Measurements from ENCODE around the gene XKR8. TPM values are rescaled to one million over a fixed set of nuclear protein-coding genes. Genes with fewer than 3 reads are reported as not detected.

The XKR8 gene
- total and polyA plus RNA-seq, 2 of the 4 experiments (the other 2 are of a cell fraction): 1.1 to 10.7 TPM

GRCh38 chr1:27979151-27979858 lies 19.5 kb downstream of the XKR8 start:
- H3K27me3 ChIP-seq (ENCODE audit: control insufficient read depth, insufficient read depth, low read length): no peaks in the 10 kb centered on the region
- intact Hi-C loops (cut with micrococcal nuclease) (loop anchor here (1.0 kb wide), 2 partner anchors 116 to 121 kb away; no protein-coding TSS in a partner anchor), in situ Hi-C loops (cut with MboI; ENCODE audit: low sequenced_read_pairs) (no loop called here), dilution Hi-C loops (cut with HindIII; ENCODE audit: low sequenced_read_pairs, unreplicated experiment) (no loop called here)
- H3K4ac ChIP-seq (ENCODE audit: low read depth, low read length): no peak overlapping the region
- H3K23ac ChIP-seq (ENCODE audit: low read depth, low read length): no peak overlapping the region
- no peaks in the 10 kb centered on the region for H4K20me1 ChIP-seq (ENCODE audit: insufficient read depth, low read length)
- DNase-seq (peak; percentile 81), ATAC-seq (ENCODE audit: low read depth) (peak; percentile 91)
- no peak overlapping the region for H3K18ac ChIP-seq (ENCODE audit: low read depth, low read length)
- H2AK9ac ChIP-seq (replicated peaks; ENCODE audit: low read depth, low read length, poor library complexity): no peak overlapping the region
- no CpG with 5 or more reads among the region's 1 CpG for WGBS, 2 experiments (ENCODE audit: extremely low coverage in 2 of 2, insufficient read length in 1 of 2)
- H4K8ac ChIP-seq (ENCODE audit: low read depth in 2 of 2, low read length in 2 of 2): no peak overlapping the region
- H2AFZ ChIP-seq (replicated peaks; ENCODE audit: low read length, poor library complexity): no peak overlapping the region
- BruUV-seq (replicated peaks): no TSS peak
- H2AK5ac ChIP-seq (ENCODE audit: low read depth, low read length): no peak overlapping the region
- no peak overlapping the region for H4K5ac ChIP-seq (ENCODE audit: low read depth, low read length)
- no peak overlapping the region for H2BK120ac ChIP-seq (ENCODE audit: low read depth, low read length)
- H3K9ac ChIP-seq (ENCODE audit: low read depth, low read length): no peak overlapping the region
- TF ChIP-seq NFE2L2 (IDR thresholded peaks at IDR 0.05; ENCODE audit: low read depth, low read length) (peak; percentile 68; the same call in 1 of the 2 replicates), POLR2A (IDR thresholded peaks at IDR 0.05; ENCODE audit: low read depth, low read length) (no peak), SMC3 (IDR thresholded peaks at IDR 0.05; ENCODE audit: low read depth, low read length) (peak; percentile 94), FOS (IDR thresholded peaks at IDR 0.05; ENCODE audit: low read depth, low read length) (no peak), CEBPB (IDR thresholded peaks at IDR 0.05; ENCODE audit: low read depth, low read length) (peak; percentile 73), CTCF (conservative IDR thresholded peaks at IDR 0.05; ENCODE audit: low read depth, low read length) (peak; percentile 73), RAD21 (IDR thresholded peaks at IDR 0.05; ENCODE audit: low read length) (peak; percentile 80), RFX5 (IDR thresholded peaks at IDR 0.05; ENCODE audit: low read depth, low read length) (no peak)
- ChIA-PET POLR2A (ENCODE audit: unreplicated experiment) (interaction anchor here (1.0 kb wide), 1 partner anchor 11 kb away, joined by 4 read pairs; no protein-coding TSS in a partner anchor), CTCF (interaction anchor here (1.1 to 1.2 kb wide), 2 partner anchors 9 to 12 kb away, joined by 3 to 4 read pairs; no protein-coding TSS in a partner anchor)
- H3K9me3 ChIP-seq (ENCODE audit: control insufficient read depth, insufficient read depth, low read length): no peaks in the 10 kb centered on the region
- no peak overlapping the region for H3K56ac ChIP-seq (ENCODE audit: extremely low read depth, insufficient read depth, low read length)
- H3K14ac ChIP-seq (replicated peaks; ENCODE audit: low read depth, low read length): no peak overlapping the region
- no peaks in the 10 kb centered on the region for H3K79me1 ChIP-seq (ENCODE audit: low read depth in 1 of 2, low read length in 2 of 2)
- no peak overlapping the region for H3K27ac ChIP-seq (ENCODE audit: insufficient read depth, low read length)
- no peak overlapping the region for H2BK5ac ChIP-seq (ENCODE audit: low read depth, low read length, poor library complexity, severe bottlenecking)
- peaks cover 2% of the 10 kb centered on the region for H3K4me1 ChIP-seq (ENCODE audit: control insufficient read depth, insufficient read depth, low read length)
- H3K4me2 ChIP-seq (ENCODE audit: low read depth, low read length): no peak overlapping the region
- H4K91ac ChIP-seq (ENCODE audit: insufficient read depth, low read depth, low read length): no peak overlapping the region
- H2BK15ac ChIP-seq (ENCODE audit: low read depth, low read length): no peak overlapping the region
- no peak overlapping the region for H2BK20ac ChIP-seq (ENCODE audit: low read depth, low read length)
- no peak overlapping the region for H3K4me3 ChIP-seq (ENCODE audit: insufficient read depth, low read depth, low read length)
- H3K36me3 ChIP-seq (ENCODE audit: control insufficient read depth, insufficient read depth, low read length): 0 out of 2 replicates have a peak, but pooled peaks cover 1% of the 10 kb centered on the region
- no peaks in the 10 kb centered on the region for H3K9me1 ChIP-seq (ENCODE audit: insufficient read depth, low read length)

All from IMR-90 (cell line).